SU-DHL-6 (cell line): ENCODE measurements around the gene GP2.

Experiments
- H2AFZ ChIP-seq: fragments of 200-600 bp; sonication (generic); 2 replicates; pipeline ENCODE4 v1.6.1; 2014; ENCODE audit warnings: low read depth, mild to moderate bottlenecking, moderate library complexity, mixed read lengths, antibody characterized with exemption, low read length; ENCODE audit not compliant: severe bottlenecking
- H3F3A ChIP-seq: fragments of 200-600 bp; shearing (Covaris generic); 2 replicates; pipeline ENCODE4 v1.6.0; 2016; ENCODE audit warnings: antibody characterized with exemption, mild to moderate bottlenecking; ENCODE audit not compliant: insufficient read depth
- H3K27ac ChIP-seq: fragments of 200-600 bp; sonication (generic); 2 replicates; pipeline ENCODE4 v1.5.1; 2016; ENCODE audit warnings: low read depth, mild to moderate bottlenecking, low read length, moderate library complexity, mixed read lengths
- H3K27me3 ChIP-seq: fragments of 200-600 bp; sonication (generic), shearing (Covaris generic); 2 replicates; pipeline ENCODE4 v1.6.0; 2014; ENCODE audit warnings: mild to moderate bottlenecking, low read length
- H3K36me3 ChIP-seq: fragments of 200-600 bp; sonication (generic); 2 replicates; pipeline ENCODE4 v1.6.1; 2014; ENCODE audit warnings: mild to moderate bottlenecking, low read length, mixed read lengths
- H3K4me2 ChIP-seq: fragments of 300-600, 200-600 bp; shearing (Covaris generic), sonication (generic); 2 replicates; pipeline ENCODE4 v1.6.0; 2014; ENCODE audit warnings: low read length, low read depth, mild to moderate bottlenecking; ENCODE audit not compliant: poor library complexity, severe bottlenecking
- H3K4me3 ChIP-seq: fragments of 200-600 bp; sonication (generic); 2 replicates; pipeline ENCODE4 v1.5.1; 2014; ENCODE audit warnings: antibody characterized with exemption, low read length, mild to moderate bottlenecking, mixed read lengths; ENCODE audit not compliant: insufficient read depth, poor library complexity, severe bottlenecking
- H3K79me2 ChIP-seq: fragments of 200-600 bp; sonication (generic); 2 replicates; pipeline ENCODE4 v1.6.1; 2014; ENCODE audit warnings: mild to moderate bottlenecking, low read length, moderate library complexity; ENCODE audit not compliant: insufficient read depth
- H3K9ac ChIP-seq: fragments of 200-600 bp; sonication (generic); 2 replicates; pipeline ENCODE4 v1.7.0; 2014; ENCODE audit warnings: mild to moderate bottlenecking, low read length
- H3K9me2 ChIP-seq: fragments of 200-600 bp; sonication (generic); replicated peaks from 2 replicates; pipeline ENCODE4 v1.6.1; 2014; ENCODE audit warnings: low read length; ENCODE audit not compliant: insufficient read depth
- H3K9me3 ChIP-seq: fragments of 200-600 bp; sonication (generic); 2 replicates; pipeline ENCODE4 v1.6.1; 2014; ENCODE audit warnings: low read length, mixed read lengths; ENCODE audit not compliant: insufficient read depth
- H4K20me1 ChIP-seq: fragments of 200-600 bp; sonication (generic); 2 replicates; pipeline ENCODE4 v1.6.1; 2014; ENCODE audit warnings: low read depth, mild to moderate bottlenecking, antibody characterized with exemption, low read length, moderate library complexity, mixed read lengths
- EZH2phosphoT487 ChIP-seq: fragments of 200-600 bp; sonication (generic), shearing (Covaris generic); conservative IDR thresholded peaks from 2 replicates; pipeline ENCODE4 v1.6.1; 2018; ENCODE audit warnings: mild to moderate bottlenecking, antibody characterized with exemption, low read length, moderate library complexity, mixed read lengths
- TF ChIP-seq, protein P1 (sequence below): fragments of 200-600 bp; sonication (generic); IDR thresholded peaks from one replicate; pipeline ENCODE4 v1.5.1; 2017; ENCODE audit warnings: antibody characterized with exemption, mild to moderate bottlenecking, low read length, moderate library complexity; ENCODE audit not compliant: insufficient read depth, poor library complexity, severe bottlenecking

Gene GP2

DNA sequence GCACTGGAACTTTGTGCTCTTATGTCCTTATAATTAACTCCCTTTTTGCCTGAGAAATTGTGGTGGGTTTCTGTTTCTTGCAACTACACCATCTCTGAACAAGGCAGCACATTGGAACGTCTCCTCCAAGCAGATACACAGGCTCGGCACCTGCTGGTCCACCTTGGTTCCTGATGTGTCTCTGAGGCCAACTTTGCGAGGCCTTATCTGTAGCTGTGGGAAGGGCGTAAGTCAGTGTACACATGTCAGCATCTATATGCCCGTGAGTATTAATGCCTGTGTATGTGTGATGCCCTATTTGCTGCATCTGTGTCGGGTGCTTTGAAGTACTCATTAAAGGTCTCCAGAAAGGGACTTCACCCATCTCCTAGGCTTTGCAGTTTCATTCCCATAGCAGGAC is 17.5 kb downstream of the GP2 start:
- H3K9me3 ChIP-seq: no peaks in the 10 kb centered on the region
- H2AFZ ChIP-seq: no peak overlapping the region
- no peak overlapping the region for H3K4me3 ChIP-seq
- H3K27ac ChIP-seq: no peak overlapping the region
- H3K36me3 ChIP-seq: no peaks in the 10 kb centered on the region
- no peaks in the 10 kb centered on the region for H4K20me1 ChIP-seq
- no peak overlapping the region for H3K9ac ChIP-seq
- no peaks in the 10 kb centered on the region for H3K27me3 ChIP-seq
- no peak overlapping the region for H3K4me2 ChIP-seq
- H3K9me2 ChIP-seq: no peaks in the 10 kb centered on the region
- no peaks in the 10 kb centered on the region for H3F3A ChIP-seq
- TF ChIP-seq EZH2phosphoT487: no peak
- TF ChIP-seq, protein P1, sequence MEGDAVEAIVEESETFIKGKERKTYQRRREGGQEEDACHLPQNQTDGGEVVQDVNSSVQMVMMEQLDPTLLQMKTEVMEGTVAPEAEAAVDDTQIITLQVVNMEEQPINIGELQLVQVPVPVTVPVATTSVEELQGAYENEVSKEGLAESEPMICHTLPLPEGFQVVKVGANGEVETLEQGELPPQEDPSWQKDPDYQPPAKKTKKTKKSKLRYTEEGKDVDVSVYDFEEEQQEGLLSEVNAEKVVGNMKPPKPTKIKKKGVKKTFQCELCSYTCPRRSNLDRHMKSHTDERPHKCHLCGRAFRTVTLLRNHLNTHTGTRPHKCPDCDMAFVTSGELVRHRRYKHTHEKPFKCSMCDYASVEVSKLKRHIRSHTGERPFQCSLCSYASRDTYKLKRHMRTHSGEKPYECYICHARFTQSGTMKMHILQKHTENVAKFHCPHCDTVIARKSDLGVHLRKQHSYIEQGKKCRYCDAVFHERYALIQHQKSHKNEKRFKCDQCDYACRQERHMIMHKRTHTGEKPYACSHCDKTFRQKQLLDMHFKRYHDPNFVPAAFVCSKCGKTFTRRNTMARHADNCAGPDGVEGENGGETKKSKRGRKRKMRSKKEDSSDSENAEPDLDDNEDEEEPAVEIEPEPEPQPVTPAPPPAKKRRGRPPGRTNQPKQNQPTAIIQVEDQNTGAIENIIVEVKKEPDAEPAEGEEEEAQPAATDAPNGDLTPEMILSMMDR: no peak
- no peaks in the 10 kb centered on the region for H3K79me2 ChIP-seq

DNA sequence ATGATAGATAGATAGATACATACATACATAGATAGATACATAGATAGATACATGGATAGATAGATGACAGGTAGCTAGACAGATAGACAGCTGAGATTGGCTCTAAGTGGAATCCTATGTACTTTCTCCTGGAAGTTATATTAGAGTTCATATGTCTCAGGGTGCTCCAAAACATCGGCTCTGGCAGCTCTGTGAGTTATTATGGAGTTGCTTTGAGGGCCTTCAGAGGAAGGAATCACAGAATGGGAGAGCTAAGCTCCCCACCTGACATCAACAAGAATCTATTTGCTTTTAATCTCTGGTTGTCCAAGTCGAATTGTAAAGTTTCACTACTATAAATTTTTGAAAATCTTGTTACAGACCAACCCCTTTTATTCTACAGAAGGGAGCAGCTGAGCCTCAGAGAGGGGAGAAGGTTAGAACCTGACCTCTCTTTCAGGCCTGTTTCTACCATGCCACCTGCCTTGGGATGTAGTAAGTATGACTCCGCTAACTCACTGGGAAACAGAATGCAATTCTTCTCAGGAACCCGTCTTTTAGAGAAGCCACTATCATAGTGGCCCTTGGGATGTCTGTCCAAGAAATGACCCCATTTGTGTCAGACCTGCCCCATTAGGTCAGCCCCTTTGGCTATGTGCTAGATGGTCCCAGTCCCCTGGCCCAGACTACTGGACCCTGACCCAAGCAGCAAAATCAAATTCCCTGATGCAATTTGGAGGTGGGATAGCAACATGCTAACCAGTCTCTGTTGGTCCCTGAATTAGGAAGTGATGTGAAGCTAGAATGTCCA is 18.3 kb downstream of the GP2 start:
- Histone ChIP-seq H4K20me1 (no peaks in the 10 kb centered on the region), H3K9me2 (no peaks in the 10 kb centered on the region), H2AFZ (no peak overlapping the region), H3K4me2 (no peak overlapping the region), H3K4me3 (no peak overlapping the region), H3K79me2 (no peaks in the 10 kb centered on the region), H3K36me3 (no peaks in the 10 kb centered on the region), H3K27me3 (no peaks in the 10 kb centered on the region), H3K27ac (no peak overlapping the region), H3F3A (no peaks in the 10 kb centered on the region), H3K9ac (no peak overlapping the region), H3K9me3 (no peaks in the 10 kb centered on the region)
- TF ChIP-seq, protein P1: no peak
- no peak for TF ChIP-seq EZH2phosphoT487

GRCh38 chr16:20308266-20308665 is 19.0 kb downstream of the GP2 start:
- Histone ChIP-seq H3K9me3 (no peaks in the 10 kb centered on the region), H3K79me2 (no peaks in the 10 kb centered on the region), H3K4me3 (no peak overlapping the region), H4K20me1 (no peaks in the 10 kb centered on the region), H3K27me3 (no peaks in the 10 kb centered on the region), H3K9me2 (no peaks in the 10 kb centered on the region), H2AFZ (no peak overlapping the region), H3K36me3 (no peaks in the 10 kb centered on the region), H3K4me2 (no peak overlapping the region), H3F3A (no peaks in the 10 kb centered on the region), H3K9ac (no peak overlapping the region), H3K27ac (no peak overlapping the region)
- TF ChIP-seq, protein P1: no peak
- no peak for TF ChIP-seq EZH2phosphoT487
